IMR-90 (cell line): ENCODE data around the gene NRCAM. TPM values are rescaled to one million over a fixed set of nuclear protein-coding genes. Genes with fewer than 3 reads are reported as not detected.

Experiments used
- ATAC-seq: fragments of 200-7000 bp; cut with Tn5 transposase; 2 replicates; pipeline ENCODE4 v1.9.1; 2020; ENCODE audit warnings: low read depth, mild to moderate bottlenecking, moderate library complexity
- BruUV-seq: library from RNA; stranded (reverse); fragments of 400-500 nt; replicated peaks from 2 replicates; lab custom pipeline; 2021; lab: Mats Ljungman, UMichigan
- CTCF ChIA-PET: fragments of 300-600 bp; formaldehyde crosslinking; extraction: SDS; loops from one replicate; lab custom pipeline; 2021; ENCODE audit warnings: antibody characterized with exemption; lab: Yijun Ruan, JAX
- POLR2A ChIA-PET: fragments of 300-600 bp; sonication (Branson Sonifier 250); formaldehyde crosslinking; loops from one replicate; lab custom pipeline; 2022; ENCODE audit warnings: antibody characterized with exemption; ENCODE audit not compliant: unreplicated experiment; lab: Charles Lee
- DNase-seq: peaks from one replicate; pipeline ENCODE4 v3.0.0; 2013
- H2AFZ ChIP-seq: replicated peaks from 2 replicates; pipeline ENCODE3; 2013; ENCODE audit warnings: low read length, mild to moderate bottlenecking; ENCODE audit not compliant: poor library complexity
- H2AK5ac ChIP-seq: 2 replicates; pipeline ENCODE4 v1.6.1; 2013; ENCODE audit warnings: low read depth, low read length, inconsistent platforms
- H2AK9ac ChIP-seq: replicated peaks from 2 replicates; pipeline ENCODE3; 2013; ENCODE audit warnings: mild to moderate bottlenecking, low read depth, low read length, moderate library complexity; ENCODE audit not compliant: poor library complexity
- H2BK120ac ChIP-seq: 2 replicates; pipeline ENCODE4 v1.6.1; 2013; ENCODE audit warnings: low read depth, low read length, inconsistent platforms
- H2BK15ac ChIP-seq: 3 replicates; pipeline ENCODE4 v1.6.1; 2013; ENCODE audit warnings: low read depth, low read length, inconsistent platforms
- H2BK20ac ChIP-seq: 2 replicates; pipeline ENCODE4 v1.6.1; 2013; ENCODE audit warnings: low read depth, mild to moderate bottlenecking, inconsistent platforms, low read length, moderate library complexity
- H2BK5ac ChIP-seq: 2 replicates; pipeline ENCODE4 v1.6.1; 2013; ENCODE audit warnings: mild to moderate bottlenecking, low read depth, low read length, inconsistent platforms; ENCODE audit not compliant: poor library complexity, severe bottlenecking
- H3K14ac ChIP-seq: replicated peaks from 2 replicates; pipeline ENCODE4 v1.6.1; 2013; ENCODE audit warnings: low read depth, low read length, inconsistent platforms
- H3K18ac ChIP-seq: 2 replicates; pipeline ENCODE4 v1.6.1; 2013; ENCODE audit warnings: low read depth, low read length, control low read depth
- H3K23ac ChIP-seq: 2 replicates; pipeline ENCODE4 v1.6.1; 2013; ENCODE audit warnings: low read depth, low read length, inconsistent platforms
- H3K27ac ChIP-seq: 2 replicates; pipeline ENCODE4 v1.5.1; 2013; ENCODE audit warnings: mild to moderate bottlenecking, control low read depth, low read length; ENCODE audit not compliant: insufficient read depth
- H3K27me3 ChIP-seq: 2 replicates; pipeline ENCODE4 v1.6.1; 2013; ENCODE audit warnings: low read length; ENCODE audit not compliant: control insufficient read depth, insufficient read depth
- H3K36me3 ChIP-seq: 2 replicates; pipeline ENCODE4 v1.6.1; 2013; ENCODE audit warnings: low read length, mixed read lengths; ENCODE audit not compliant: control insufficient read depth, insufficient read depth
- H3K4ac ChIP-seq: 2 replicates; pipeline ENCODE4 v1.6.1; 2013; ENCODE audit warnings: low read depth, low read length, inconsistent platforms
- H3K4me1 ChIP-seq: 2 replicates; pipeline ENCODE4 v1.6.1; 2013; ENCODE audit warnings: low read length, mixed read lengths; ENCODE audit not compliant: control insufficient read depth, insufficient read depth
- H3K4me2 ChIP-seq: 2 replicates; pipeline ENCODE4 v1.6.1; 2013; ENCODE audit warnings: low read depth, mild to moderate bottlenecking, control low read depth, low read length, moderate library complexity
- H3K4me3 ChIP-seq: 2 replicates; pipeline ENCODE4 v1.5.1; 2013; ENCODE audit warnings: low read depth, mild to moderate bottlenecking, control low read depth, low read length, moderate library complexity; ENCODE audit not compliant: insufficient read depth
- H3K56ac ChIP-seq: 2 replicates; pipeline ENCODE4 v1.6.1; 2013; ENCODE audit warnings: low read length, inconsistent platforms; ENCODE audit not compliant: insufficient read depth; ENCODE audit errors: extremely low read depth
- H3K79me1 ChIP-seq, 2 experiments: 2 replicates each; pipeline ENCODE4 v1.6.1; 2013; ENCODE audit warnings: low read length in 2 of 2, inconsistent platforms in 1 of 2, low read depth in 1 of 2
- H3K9ac ChIP-seq: 2 replicates; pipeline ENCODE4 v1.6.1; 2013; ENCODE audit warnings: low read depth, low read length, control low read depth
- H3K9me1 ChIP-seq: 2 replicates; pipeline ENCODE4 v1.6.1; 2013; ENCODE audit warnings: low read length, inconsistent platforms; ENCODE audit not compliant: insufficient read depth
- H3K9me3 ChIP-seq: 2 replicates; pipeline ENCODE4 v1.6.1; 2013; ENCODE audit warnings: low read length; ENCODE audit not compliant: control insufficient read depth, insufficient read depth
- H4K20me1 ChIP-seq: 2 replicates; pipeline ENCODE4 v1.6.1; 2013; ENCODE audit warnings: low read length, inconsistent platforms; ENCODE audit not compliant: insufficient read depth
- H4K5ac ChIP-seq: 2 replicates; pipeline ENCODE4 v1.6.1; 2013; ENCODE audit warnings: mild to moderate bottlenecking, low read depth, low read length, control low read depth
- H4K8ac ChIP-seq, 2 experiments: 2 replicates each; pipeline ENCODE4 v1.6.1; 2013; ENCODE audit warnings: low read depth in 2 of 2, low read length in 2 of 2, control low read depth in 1 of 2, inconsistent platforms in 1 of 2
- H4K91ac ChIP-seq: 2 replicates; pipeline ENCODE4 v1.6.1; 2013; ENCODE audit warnings: low read depth, low read length, inconsistent platforms; ENCODE audit not compliant: insufficient read depth
- BHLHE40 ChIP-seq: fragments of 150-350 bp; IDR thresholded peaks from 2 replicates; pipeline ENCODE4 v1.6.1; 2016; ENCODE audit warnings: mild to moderate bottlenecking, low read depth, low read length
- CEBPB ChIP-seq: IDR thresholded peaks from 2 replicates; pipeline ENCODE4 v1.6.1; 2012; ENCODE audit warnings: low read depth, low read length, improper control_type of control experiment
- MAFK ChIP-seq: IDR thresholded peaks from 2 replicates; pipeline ENCODE4 v1.6.1; 2012; ENCODE audit warnings: low read depth, low read length, improper control_type of control experiment
- MXI1 ChIP-seq: IDR thresholded peaks from 2 replicates; pipeline ENCODE4 v1.6.1; 2012; ENCODE audit warnings: low read depth, mild to moderate bottlenecking, low read length, moderate library complexity, borderline replicate concordance
- NFE2L2 ChIP-seq: fragments of 150-350 bp; IDR thresholded peaks from 2 replicates; pipeline ENCODE4 v1.6.1; 2016; ENCODE audit warnings: low read depth, mild to moderate bottlenecking, low read length
- POLR2A ChIP-seq: IDR thresholded peaks from 2 replicates; pipeline ENCODE4 v1.6.1; 2012; ENCODE audit warnings: mild to moderate bottlenecking, low read depth, low read length
- RAD21 ChIP-seq: IDR thresholded peaks from 2 replicates; pipeline ENCODE4 v1.6.1; 2012; ENCODE audit warnings: low read length, improper control_type of control experiment
- RCOR1 ChIP-seq: IDR thresholded peaks from 2 replicates; pipeline ENCODE4 v1.6.1; 2012; ENCODE audit warnings: mild to moderate bottlenecking, low read length, improper control_type of control experiment; ENCODE audit not compliant: insufficient replicate concordance
- RFX5 ChIP-seq: IDR thresholded peaks from 2 replicates; pipeline ENCODE4 v1.8.0; 2012; ENCODE audit warnings: low read depth, mild to moderate bottlenecking, low read length, moderate library complexity
- SMC3 ChIP-seq: fragments of 150-350 bp; IDR thresholded peaks from 2 replicates; pipeline ENCODE4 v1.6.1; 2016; ENCODE audit warnings: low read depth, mild to moderate bottlenecking, antibody characterized with exemption, low read length, moderate library complexity
- dilution Hi-C: fragments of 300-500 bp; cut with HindIII; formaldehyde crosslinking; loops from one replicate; pipeline ENCODE4 v1.14.3; 2018; ENCODE audit warnings: low sequenced_read_pairs; ENCODE audit not compliant: unreplicated experiment
- in situ Hi-C: fragments of 300-500 bp; cut with MboI; formaldehyde crosslinking; loops from 3 replicates; pipeline ENCODE4 v1.14.3; 2019; ENCODE audit warnings: low sequenced_read_pairs, inconsistent platforms, mixed read lengths
- intact Hi-C: fragments of 100-400 bp; cut with micrococcal nuclease; formaldehyde crosslinking; loops from 2 replicates; pipeline ENCODE4 v1.10.0; 2022
- polyA plus RNA-seq, 3 experiments: library from polyadenylated mRNA; depleted of rRNA; stranded (reverse); fragments of >200 nt; gene quantifications; 2 replicates each; pipeline ENCODE4 v1.2.3, GENCODE V29; 2012; ENCODE audit warnings: low replicate concordance in 1 of 3
- total RNA-seq: library from RNA; depleted of rRNA; stranded (reverse); fragments of >200 nt; gene quantifications from 2 replicates; pipeline ENCODE4 v1.2.3, GENCODE V29; 2012
- TF ChIP-seq, protein P1 (sequence below): conservative IDR thresholded peaks from 2 replicates; pipeline ENCODE4 v1.5.1; 2012; ENCODE audit warnings: mild to moderate bottlenecking, low read depth, low read length, improper control_type of control experiment

NRCAM gene
- total and polyA plus RNA-seq, 2 of the 4 experiments (the other 2 are of a cell fraction): 0.46 to 1.1 TPM

DNA sequence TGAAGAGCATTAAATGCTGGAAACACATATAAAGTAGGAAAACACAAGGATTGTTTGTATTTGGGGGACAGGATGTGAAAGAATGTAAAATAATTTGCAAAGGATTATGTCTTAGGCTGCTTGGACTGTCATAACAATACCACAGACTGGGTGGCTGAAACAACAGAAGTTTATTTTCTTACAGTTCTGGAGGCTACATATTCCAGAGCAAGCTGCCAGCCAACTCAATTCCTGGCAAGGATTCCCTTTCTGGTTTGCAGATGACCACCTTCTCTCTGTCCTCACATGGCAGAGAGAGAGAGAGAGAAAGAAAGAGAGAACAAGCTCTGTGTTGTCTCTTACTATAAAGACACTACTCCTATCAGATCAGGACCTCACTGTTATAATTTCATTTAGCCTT is 317.3 kb downstream of the NRCAM start:
- no peaks in the 10 kb centered on the region for H3K36me3 ChIP-seq
- H3K18ac ChIP-seq: no peak overlapping the region
- H4K8ac ChIP-seq: no peak overlapping the region
- DNase-seq (no peak), ATAC-seq (peak; percentile 46; the same call in 1 of the 2 replicates)
- H3K79me1 ChIP-seq: no peaks in the 10 kb centered on the region
- no peak overlapping the region for H4K5ac ChIP-seq
- in situ Hi-C loops: loop anchor here (5.0 to 25.0 kb wide), 2 partner anchors 137 to 402 kb away; partner anchors contain the start of genes CBLL1 and LAMB1
- intact Hi-C loops: no loop called here
- no peak overlapping the region for H2BK120ac ChIP-seq
- no peak overlapping the region for H4K91ac ChIP-seq
- no peak overlapping the region for H2BK5ac ChIP-seq
- H3K9ac ChIP-seq: no peak overlapping the region
- BruUV-seq: no TSS peak
- no peaks in the 10 kb centered on the region for H3K9me3 ChIP-seq
- no peak overlapping the region for H3K23ac ChIP-seq
- H3K9me1 ChIP-seq: no peaks in the 10 kb centered on the region
- no peaks in the 10 kb centered on the region for H3K27me3 ChIP-seq
- H3K27ac ChIP-seq: no peak overlapping the region
- dilution Hi-C loops: loop anchor here (25.0 kb wide), 1 partner anchor 127 kb away; the partner anchor contains the start of gene LAMB1
- no peak overlapping the region for H2AK5ac ChIP-seq
- TF ChIP-seq CEBPB (no peak), BHLHE40 (no peak), POLR2A (no peak), MAFK (no peak), SMC3 (no peak), NFE2L2 (no peak), MXI1 (no peak), RAD21 (no peak), RCOR1 (no peak), RFX5 (no peak)
- TF ChIP-seq, protein P1, sequence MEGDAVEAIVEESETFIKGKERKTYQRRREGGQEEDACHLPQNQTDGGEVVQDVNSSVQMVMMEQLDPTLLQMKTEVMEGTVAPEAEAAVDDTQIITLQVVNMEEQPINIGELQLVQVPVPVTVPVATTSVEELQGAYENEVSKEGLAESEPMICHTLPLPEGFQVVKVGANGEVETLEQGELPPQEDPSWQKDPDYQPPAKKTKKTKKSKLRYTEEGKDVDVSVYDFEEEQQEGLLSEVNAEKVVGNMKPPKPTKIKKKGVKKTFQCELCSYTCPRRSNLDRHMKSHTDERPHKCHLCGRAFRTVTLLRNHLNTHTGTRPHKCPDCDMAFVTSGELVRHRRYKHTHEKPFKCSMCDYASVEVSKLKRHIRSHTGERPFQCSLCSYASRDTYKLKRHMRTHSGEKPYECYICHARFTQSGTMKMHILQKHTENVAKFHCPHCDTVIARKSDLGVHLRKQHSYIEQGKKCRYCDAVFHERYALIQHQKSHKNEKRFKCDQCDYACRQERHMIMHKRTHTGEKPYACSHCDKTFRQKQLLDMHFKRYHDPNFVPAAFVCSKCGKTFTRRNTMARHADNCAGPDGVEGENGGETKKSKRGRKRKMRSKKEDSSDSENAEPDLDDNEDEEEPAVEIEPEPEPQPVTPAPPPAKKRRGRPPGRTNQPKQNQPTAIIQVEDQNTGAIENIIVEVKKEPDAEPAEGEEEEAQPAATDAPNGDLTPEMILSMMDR: no peak
- no peak overlapping the region for H3K4me2 ChIP-seq
- ChIA-PET POLR2A (no interaction called here), CTCF (interaction anchor here (1.1 kb wide), 1 partner anchor 123 kb away, joined by 3 read pairs; no protein-coding TSS in a partner anchor)
- H2AFZ ChIP-seq: no peak overlapping the region
- H3K4me3 ChIP-seq: no peak overlapping the region
- no peaks in the 10 kb centered on the region for H4K20me1 ChIP-seq
- H2BK15ac ChIP-seq: no peak overlapping the region
- H3K14ac ChIP-seq: no peak overlapping the region; the same call in 1 of the 2 replicates
- peaks cover 2% of the 10 kb centered on the region; the same call in 1 of the 2 replicates for H3K4me1 ChIP-seq
- no peak overlapping the region for H2BK20ac ChIP-seq
- H3K4ac ChIP-seq: no peak overlapping the region; the same call in 1 of the 2 replicates
- no peak overlapping the region for H2AK9ac ChIP-seq
- H3K56ac ChIP-seq: no peak overlapping the region
